ENCODE results near the gene ARMC3.
"Not testable (repeated sequence)": the region's sequence is repeated elsewhere in the genome, so short reads cannot be mapped to it uniquely, and the experiment has no call there.

ARMC3 gene

GRCh38 chr10:22929053-22929452 lies 1.2 kb downstream of the ARMC3 start:
- H3K27ac ChIP-seq (ENCODE audit: low read length); H3K27me3 ChIP-seq (ENCODE audit: low read depth, low read length); H3K36me3 ChIP-seq (ENCODE audit: control insufficient read depth in 1 of 2, insufficient read depth in 2 of 2, low read length in 2 of 2); H3K9me3 ChIP-seq (ENCODE audit: control insufficient read depth in 1 of 2, low read length in 2 of 2); H3K4me3 ChIP-seq (ENCODE audit: low read depth in 1 of 2, low read length in 2 of 2): not testable (repeated sequence)
- peaks cover 0 to 18% of the 10 kb centered on the region in 2 donors for H3K4me1 ChIP-seq (ENCODE audit: control insufficient read depth in 1 of 2, insufficient read depth in 2 of 2, low read length in 2 of 2)

- Histone ChIP-seq H3K27me3 (ENCODE audit: low read depth, low read length) (no peaks in the 10 kb centered on the region), H3K36me3 (ENCODE audit: control insufficient read depth in 1 of 2, insufficient read depth in 2 of 2, low read length in 2 of 2) (no peaks in the 10 kb centered on the region), H3K4me1 (ENCODE audit: control insufficient read depth in 1 of 2, insufficient read depth in 2 of 2, low read length in 2 of 2) (peaks cover 0 to 18% of the 10 kb centered on the region in 2 donors), H3K4me3 (ENCODE audit: low read depth in 1 of 2, low read length in 2 of 2) (no peak overlapping the region), H3K27ac (ENCODE audit: low read length) (no peak overlapping the region), H3K9me3 (ENCODE audit: control insufficient read depth in 1 of 2, low read length in 2 of 2) (no peaks in the 10 kb centered on the region)
These were observed 4.1 kb downstream of the ARMC3 start for GRCh38 chr10:22931948-22932347.

GRCh38 chr10:22932626-22933370 lies 4.9 kb downstream of the ARMC3 start:
- Histone ChIP-seq H3K4me3 (ENCODE audit: low read depth in 1 of 2, low read length in 2 of 2) (no peak overlapping the region), H3K36me3 (ENCODE audit: control insufficient read depth in 1 of 2, insufficient read depth in 2 of 2, low read length in 2 of 2) (no peaks in the 10 kb centered on the region), H3K27me3 (ENCODE audit: low read depth, low read length) (no peaks in the 10 kb centered on the region), H3K4me1 (ENCODE audit: control insufficient read depth in 1 of 2, insufficient read depth in 2 of 2, low read length in 2 of 2) (peaks cover 0 to 17% of the 10 kb centered on the region in 2 donors), H3K9me3 (ENCODE audit: control insufficient read depth in 1 of 2, low read length in 2 of 2) (no peaks in the 10 kb centered on the region), H3K27ac (ENCODE audit: low read length) (no peak overlapping the region)

- Histone ChIP-seq H3K27me3 (ENCODE audit: low read depth, low read length) (no peaks in the 10 kb centered on the region), H3K4me1 (ENCODE audit: control insufficient read depth in 1 of 2, insufficient read depth in 2 of 2, low read length in 2 of 2) (peaks cover 0 to 12% of the 10 kb centered on the region in 2 donors)
These were observed 6.9 kb downstream of the ARMC3 start for GRCh38 chr10:22934726-22935125.

GRCh38 chr10:22942437-22942836 lies 14.6 kb downstream of the ARMC3 start:
- H3K4me3 ChIP-seq (ENCODE audit: low read depth in 1 of 2, low read length in 2 of 2) = no peak overlapping the region
- H3K27ac ChIP-seq (ENCODE audit: low read length) = no peak overlapping the region
- H3K36me3 ChIP-seq (ENCODE audit: control insufficient read depth in 1 of 2, insufficient read depth in 2 of 2, low read length in 2 of 2) = no peaks in the 10 kb centered on the region
- H3K4me1 ChIP-seq (ENCODE audit: control insufficient read depth in 1 of 2, insufficient read depth in 2 of 2, low read length in 2 of 2) = no peaks in the 10 kb centered on the region
- peaks cover 5 to 7% of the 10 kb centered on the region in 2 donors for H3K9me3 ChIP-seq (ENCODE audit: control insufficient read depth in 1 of 2, low read length in 2 of 2)
- no peaks in the 10 kb centered on the region for H3K27me3 ChIP-seq (ENCODE audit: low read depth, low read length)

More at GRCh38 chr10:22934726-22935125, 6.9 kb downstream of the ARMC3 start:
- no peaks in the 10 kb centered on the region for H3K36me3 ChIP-seq (ENCODE audit: control insufficient read depth in 1 of 2, insufficient read depth in 2 of 2, low read length in 2 of 2)
- no peak overlapping the region for H3K4me3 ChIP-seq (ENCODE audit: low read depth in 1 of 2, low read length in 2 of 2)
- no peaks in the 10 kb centered on the region for H3K9me3 ChIP-seq (ENCODE audit: control insufficient read depth in 1 of 2, low read length in 2 of 2)
- H3K27ac ChIP-seq (ENCODE audit: low read length) = no peak overlapping the region

GRCh38 chr10:22945934-22946673 lies 18.3 kb downstream of the ARMC3 start:
- Histone ChIP-seq H3K4me1 (ENCODE audit: control insufficient read depth in 1 of 2, insufficient read depth in 2 of 2, low read length in 2 of 2) (no peaks in the 10 kb centered on the region), H3K27ac (ENCODE audit: low read length) (no peak overlapping the region), H3K4me3 (ENCODE audit: low read depth in 1 of 2, low read length in 2 of 2) (no peak overlapping the region), H3K9me3 (ENCODE audit: control insufficient read depth in 1 of 2, low read length in 2 of 2) (peaks cover 8 to 17% of the 10 kb centered on the region in 2 donors), H3K36me3 (ENCODE audit: control insufficient read depth in 1 of 2, insufficient read depth in 2 of 2, low read length in 2 of 2) (no peaks in the 10 kb centered on the region), H3K27me3 (ENCODE audit: low read depth, low read length) (no peaks in the 10 kb centered on the region)

GRCh38 chr10:22954970-22955369 lies 27.1 kb downstream of the ARMC3 start:
- no peak overlapping the region for H3K4me3 ChIP-seq (ENCODE audit: low read depth in 1 of 2, low read length in 2 of 2)
- no peaks in the 10 kb centered on the region for H3K4me1 ChIP-seq (ENCODE audit: control insufficient read depth in 1 of 2, insufficient read depth in 2 of 2, low read length in 2 of 2)
- no peaks in the 10 kb centered on the region for H3K36me3 ChIP-seq (ENCODE audit: control insufficient read depth in 1 of 2, insufficient read depth in 2 of 2, low read length in 2 of 2)
- no peak overlapping the region for H3K27ac ChIP-seq (ENCODE audit: low read length)
- no peaks in the 10 kb centered on the region for H3K27me3 ChIP-seq (ENCODE audit: low read depth, low read length)
- H3K9me3 ChIP-seq (ENCODE audit: control insufficient read depth in 1 of 2, low read length in 2 of 2) = peaks cover 0 to 10% of the 10 kb centered on the region in 2 donors

- H3K27me3 ChIP-seq (ENCODE audit: low read depth, low read length) = no peaks in the 10 kb centered on the region
- no peaks in the 10 kb centered on the region for H3K4me1 ChIP-seq (ENCODE audit: control insufficient read depth in 1 of 2, insufficient read depth in 2 of 2, low read length in 2 of 2)
- peaks cover 0 to 2% of the 10 kb centered on the region in 2 donors for H3K9me3 ChIP-seq (ENCODE audit: control insufficient read depth in 1 of 2, low read length in 2 of 2)
- no peak overlapping the region for H3K4me3 ChIP-seq (ENCODE audit: low read depth in 1 of 2, low read length in 2 of 2)
- H3K27ac ChIP-seq (ENCODE audit: low read length) = no peak overlapping the region
- no peaks in the 10 kb centered on the region for H3K36me3 ChIP-seq (ENCODE audit: control insufficient read depth in 1 of 2, insufficient read depth in 2 of 2, low read length in 2 of 2)
These were observed 30.5 kb downstream of the ARMC3 start for GRCh38 chr10:22958338-22958737.

- no peaks in the 10 kb centered on the region for H3K27me3 ChIP-seq (ENCODE audit: low read depth, low read length)
- no peaks in the 10 kb centered on the region for H3K36me3 ChIP-seq (ENCODE audit: control insufficient read depth in 1 of 2, insufficient read depth in 2 of 2, low read length in 2 of 2)
- H3K4me1 ChIP-seq (ENCODE audit: control insufficient read depth in 1 of 2, insufficient read depth in 2 of 2, low read length in 2 of 2) = no peaks in the 10 kb centered on the region
- no peaks in the 10 kb centered on the region for H3K9me3 ChIP-seq (ENCODE audit: control insufficient read depth in 1 of 2, low read length in 2 of 2)
- no peak overlapping the region for H3K4me3 ChIP-seq (ENCODE audit: low read depth in 1 of 2, low read length in 2 of 2)
- no peak overlapping the region for H3K27ac ChIP-seq (ENCODE audit: low read length)
These were observed 31.4 kb downstream of the ARMC3 start for GRCh38 chr10:22959292-22959691.

GRCh38 chr10:22959950-22960349 lies 32.1 kb downstream of the ARMC3 start:
- no peak overlapping the region for H3K27ac ChIP-seq (ENCODE audit: low read length)
- H3K9me3 ChIP-seq (ENCODE audit: control insufficient read depth in 1 of 2, low read length in 2 of 2) = no peaks in the 10 kb centered on the region
- no peak overlapping the region for H3K4me3 ChIP-seq (ENCODE audit: low read depth in 1 of 2, low read length in 2 of 2)
- no peaks in the 10 kb centered on the region for H3K27me3 ChIP-seq (ENCODE audit: low read depth, low read length)
- no peaks in the 10 kb centered on the region for H3K4me1 ChIP-seq (ENCODE audit: control insufficient read depth in 1 of 2, insufficient read depth in 2 of 2, low read length in 2 of 2)
- no peaks in the 10 kb centered on the region for H3K36me3 ChIP-seq (ENCODE audit: control insufficient read depth in 1 of 2, insufficient read depth in 2 of 2, low read length in 2 of 2)

GRCh38 chr10:22962817-22963216 lies 35.0 kb downstream of the ARMC3 start:
- Histone ChIP-seq H3K36me3 (ENCODE audit: control insufficient read depth in 1 of 2, insufficient read depth in 2 of 2, low read length in 2 of 2) (no peaks in the 10 kb centered on the region), H3K9me3 (ENCODE audit: control insufficient read depth in 1 of 2, low read length in 2 of 2) (no peaks in the 10 kb centered on the region), H3K4me3 (ENCODE audit: low read depth in 1 of 2, low read length in 2 of 2) (no peak overlapping the region), H3K27ac (ENCODE audit: low read length) (no peak overlapping the region), H3K4me1 (ENCODE audit: control insufficient read depth in 1 of 2, insufficient read depth in 2 of 2, low read length in 2 of 2) (no peaks in the 10 kb centered on the region), H3K27me3 (ENCODE audit: low read depth, low read length) (no peaks in the 10 kb centered on the region)

All from muscle layer of duodenum (tissue), 2 donors.